DND-41 (cell line): ENCODE data around the gene GABBR2.

Experiments used
- EZH2 ChIP-seq: IDR thresholded peaks from 3 replicates; pipeline ENCODE4 v1.6.1; 2012; ENCODE audit warnings: borderline replicate concordance, low read depth, mild to moderate bottlenecking, moderate library complexity, low read length, inconsistent platforms; ENCODE audit not compliant: severe bottlenecking
- TF ChIP-seq, protein P1 (sequence below): IDR thresholded peaks from 2 replicates; pipeline ENCODE4 v1.5.1; 2012; ENCODE audit warnings: borderline replicate concordance, low read length, moderate library complexity, mild to moderate bottlenecking; ENCODE audit not compliant: poor library complexity, severe bottlenecking; ENCODE audit errors: extremely low read depth

- TF ChIP-seq, protein P1, sequence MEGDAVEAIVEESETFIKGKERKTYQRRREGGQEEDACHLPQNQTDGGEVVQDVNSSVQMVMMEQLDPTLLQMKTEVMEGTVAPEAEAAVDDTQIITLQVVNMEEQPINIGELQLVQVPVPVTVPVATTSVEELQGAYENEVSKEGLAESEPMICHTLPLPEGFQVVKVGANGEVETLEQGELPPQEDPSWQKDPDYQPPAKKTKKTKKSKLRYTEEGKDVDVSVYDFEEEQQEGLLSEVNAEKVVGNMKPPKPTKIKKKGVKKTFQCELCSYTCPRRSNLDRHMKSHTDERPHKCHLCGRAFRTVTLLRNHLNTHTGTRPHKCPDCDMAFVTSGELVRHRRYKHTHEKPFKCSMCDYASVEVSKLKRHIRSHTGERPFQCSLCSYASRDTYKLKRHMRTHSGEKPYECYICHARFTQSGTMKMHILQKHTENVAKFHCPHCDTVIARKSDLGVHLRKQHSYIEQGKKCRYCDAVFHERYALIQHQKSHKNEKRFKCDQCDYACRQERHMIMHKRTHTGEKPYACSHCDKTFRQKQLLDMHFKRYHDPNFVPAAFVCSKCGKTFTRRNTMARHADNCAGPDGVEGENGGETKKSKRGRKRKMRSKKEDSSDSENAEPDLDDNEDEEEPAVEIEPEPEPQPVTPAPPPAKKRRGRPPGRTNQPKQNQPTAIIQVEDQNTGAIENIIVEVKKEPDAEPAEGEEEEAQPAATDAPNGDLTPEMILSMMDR, result no peak
- no peak for TF ChIP-seq EZH2
These were observed 345.1 kb downstream of the GABBR2 start for GRCh38 chr9:98363644-98364043.
